Activated naive CD8-positive, alpha-beta T cell treated with anti-CD3 and anti-CD28 coated beads for 36 hours (primary cell): Measurements from ENCODE around the gene PLA2G7. TPM values are rescaled to one million over a fixed set of nuclear protein-coding genes. Genes with fewer than 3 reads are reported as not detected.
"Not testable (repeated sequence)": the region's sequence is repeated elsewhere in the genome, so short reads cannot be mapped to it uniquely, and the experiment has no call there.

ENCODE experiments used
- DNase-seq: peaks from one replicate; pipeline ENCODE4 v3.0.0; 2021
- H3K27ac Mint-ChIP-seq: one replicate; pipeline ENCODE4 v1.8.0; 2022; ENCODE audit warnings: mild to moderate bottlenecking, moderate library complexity, mixed read lengths
- H3K27me3 Mint-ChIP-seq: one replicate; pipeline ENCODE4 v1.8.0; 2022; ENCODE audit warnings: mild to moderate bottlenecking, mixed read lengths
- H3K36me3 Mint-ChIP-seq: one replicate; pipeline ENCODE4 v1.8.0; 2021; ENCODE audit warnings: mild to moderate bottlenecking, mixed read lengths
- H3K4me1 Mint-ChIP-seq: one replicate; pipeline ENCODE4 v1.8.0; 2021; ENCODE audit warnings: mixed read lengths
- H3K4me3 Mint-ChIP-seq: one replicate; pipeline ENCODE4 v1.8.0; 2022; ENCODE audit warnings: mild to moderate bottlenecking, moderate library complexity, mixed read lengths
- H3K9me3 Mint-ChIP-seq: one replicate; pipeline ENCODE4 v1.8.0; 2022; ENCODE audit warnings: mixed read lengths
- total RNA-seq, 2 experiments: library from RNA; stranded (reverse); gene quantifications; one replicate each; pipeline ENCODE4 v1.2.3, GENCODE V29; 2021

Gene PLA2G7
- not detected for total RNA-seq

DNA sequence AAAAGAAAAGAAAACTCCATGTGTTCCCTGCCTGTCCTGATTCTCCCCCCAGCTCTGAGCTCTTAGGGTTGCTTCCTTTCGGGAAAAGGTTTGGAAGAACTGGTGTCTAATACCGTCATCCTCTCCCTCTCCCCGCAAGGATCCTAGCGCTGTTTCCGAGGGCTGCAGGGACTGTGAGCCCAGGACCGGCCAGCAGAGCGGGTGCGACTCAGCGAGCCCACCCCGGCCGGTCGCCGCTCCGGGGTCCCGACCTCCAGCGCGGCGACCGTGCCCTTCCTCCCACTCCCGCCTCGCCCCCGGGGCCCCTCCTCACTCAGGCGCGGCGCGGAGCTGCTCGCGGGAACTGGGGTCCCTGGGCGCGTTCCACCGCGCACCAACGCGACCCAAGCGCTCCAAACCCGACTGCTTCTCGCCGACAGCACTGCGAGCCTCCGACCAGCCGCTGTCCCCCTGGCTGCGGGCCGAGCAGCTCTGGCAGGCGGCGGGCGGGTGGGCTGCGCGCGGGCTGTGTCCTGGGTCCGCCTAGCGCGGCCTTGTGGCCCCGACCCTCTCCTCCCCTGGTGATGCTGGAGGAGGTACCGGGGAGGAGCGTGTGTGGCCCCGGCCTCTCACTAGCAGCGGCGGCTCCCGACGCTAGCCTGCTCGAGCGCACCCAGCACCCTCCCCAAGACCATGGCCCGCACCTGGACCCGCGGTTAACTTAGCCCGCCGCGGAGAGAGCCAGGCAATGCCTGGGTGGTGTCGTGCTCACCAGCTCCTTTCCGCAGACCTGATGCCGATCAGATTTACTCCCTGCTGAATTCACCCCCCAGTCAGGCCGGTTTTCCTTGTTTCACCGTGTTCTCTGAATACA, at the start of gene PLA2G7:
Gene PLA2G7, minus strand, starts transcription at position 509 of the 853 bp plus-strand sequence. CDS start 12,484 bp downstream, outside the sequence.
- Mint-ChIP-seq H3K4me3 (peak within 1 kb of the TSS; percentile 55), H3K36me3 (no peaks in the 10 kb centered on the region), H3K27ac (no peak within 1 kb of the TSS), H3K27me3 (peaks cover 76% of the 10 kb centered on the region), H3K4me1 (peaks cover 4% of the 10 kb centered on the region), H3K9me3 (no peaks in the 10 kb centered on the region)
- DNase-seq: peak; percentile 2

DNA sequence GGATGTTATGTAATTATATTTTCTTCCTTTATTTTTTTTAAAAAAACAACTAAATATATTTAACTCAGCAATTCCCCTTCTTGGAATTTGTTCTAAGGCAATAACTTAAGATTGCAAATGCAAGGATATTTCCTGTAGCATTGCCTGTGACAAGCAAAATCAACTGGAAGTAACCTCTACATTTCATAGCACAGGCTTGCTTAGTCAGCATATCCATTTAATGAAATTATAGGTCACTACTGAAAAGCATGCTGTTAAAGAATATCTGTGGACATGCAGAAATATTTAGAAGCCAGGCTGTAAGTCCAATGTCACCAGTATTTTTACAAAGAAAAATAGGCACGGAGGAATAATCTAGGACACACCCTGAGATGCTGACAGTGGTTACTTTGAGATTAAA, 49.4 kb upstream of the PLA2G7 start:
- no peak for DNase-seq
- no peaks in the 10 kb centered on the region for H3K36me3 Mint-ChIP-seq
- H3K27ac Mint-ChIP-seq: no peak overlapping the region
- H3K4me1 Mint-ChIP-seq: no peaks in the 10 kb centered on the region
- no peak overlapping the region for H3K4me3 Mint-ChIP-seq
- H3K9me3 Mint-ChIP-seq: no peaks in the 10 kb centered on the region
- H3K27me3 Mint-ChIP-seq: peaks cover 26% of the 10 kb centered on the region

DNA sequence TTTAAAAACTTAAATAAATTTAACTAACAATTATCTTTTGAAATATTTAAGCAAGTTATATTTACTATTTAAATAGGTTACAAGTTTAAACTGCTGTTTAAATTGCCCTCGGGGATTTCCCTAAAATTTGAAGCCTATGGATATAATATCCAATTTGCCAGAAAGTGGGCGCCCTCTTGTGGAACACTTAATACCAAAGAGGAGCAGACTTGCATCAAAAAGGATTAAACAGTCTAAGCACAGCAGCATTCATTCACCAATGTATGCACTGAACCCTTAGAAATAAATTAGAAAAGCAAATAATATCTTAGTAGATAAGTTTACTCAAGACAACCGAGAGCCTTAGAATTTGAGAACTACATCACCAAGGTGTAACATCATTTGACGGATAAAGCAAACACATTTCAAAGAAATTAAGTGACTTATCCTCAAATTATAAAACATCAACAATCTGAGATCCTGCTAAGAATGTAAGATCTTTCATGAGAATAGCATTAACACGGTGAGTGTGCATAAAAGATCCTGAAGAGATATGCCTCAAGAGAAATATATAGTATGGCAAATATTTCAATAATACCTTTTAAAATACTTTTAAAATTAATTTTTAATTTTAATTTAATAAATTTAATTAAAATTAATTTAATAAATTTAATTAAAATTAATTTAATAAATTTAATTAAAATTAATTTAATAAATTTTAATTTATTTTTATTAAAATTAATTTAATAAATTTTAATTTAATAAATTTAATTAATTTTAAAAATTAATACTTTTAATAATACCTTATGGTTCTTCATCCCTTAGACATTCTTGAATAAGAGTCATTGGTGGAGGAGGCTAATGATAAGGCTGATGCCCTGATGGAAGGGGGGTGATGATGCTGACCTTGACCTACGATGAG, 46.6 kb upstream of the PLA2G7 start:
- no peak overlapping the region for H3K4me3 Mint-ChIP-seq

DNA sequence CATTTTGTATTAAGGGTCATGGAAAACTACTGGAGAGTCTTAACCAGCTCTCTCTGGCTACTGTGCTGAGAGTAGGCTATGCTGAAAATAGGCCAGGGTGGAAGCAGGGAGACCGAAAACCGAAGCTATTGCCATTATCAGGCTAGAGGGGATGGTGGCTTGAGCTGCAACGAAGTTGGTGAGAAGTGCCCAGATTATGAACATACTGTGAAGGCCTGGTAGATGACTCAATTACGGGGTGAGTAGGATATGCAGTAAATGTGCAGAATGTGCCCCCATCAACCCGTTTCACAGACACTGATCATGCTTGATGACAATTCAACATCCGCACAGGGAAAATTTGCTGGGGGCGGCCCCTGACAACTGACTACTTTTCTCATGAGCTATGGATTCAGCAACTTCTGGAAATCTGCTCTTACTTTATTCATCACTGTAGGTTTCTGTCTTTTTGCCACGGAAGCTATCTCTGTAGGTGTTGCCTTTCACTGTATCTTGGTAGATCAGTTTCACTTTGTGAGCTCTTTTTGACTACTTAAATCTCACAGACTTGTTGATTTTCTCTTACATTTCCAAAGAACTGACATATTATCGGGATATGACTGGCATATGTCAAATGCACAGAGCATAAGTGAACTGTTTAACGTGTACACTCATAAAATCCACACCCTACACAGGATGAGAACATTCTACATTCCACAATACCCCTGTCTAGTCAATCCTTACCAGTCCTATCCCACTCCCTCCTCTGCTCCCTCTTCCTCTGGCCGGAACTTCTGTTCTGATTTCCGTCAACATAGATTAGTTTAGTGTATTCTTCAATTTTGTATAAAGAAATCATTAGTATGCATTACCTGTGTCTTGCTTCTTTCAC, 42.5 kb upstream of the PLA2G7 start:
- DNase-seq: no peak
- H3K4me3 Mint-ChIP-seq: no peak overlapping the region
- no peak overlapping the region for H3K27ac Mint-ChIP-seq
- H3K9me3 Mint-ChIP-seq: no peaks in the 10 kb centered on the region
- no peaks in the 10 kb centered on the region for H3K4me1 Mint-ChIP-seq
- peaks cover 7% of the 10 kb centered on the region for H3K27me3 Mint-ChIP-seq
- no peaks in the 10 kb centered on the region for H3K36me3 Mint-ChIP-seq

More for the DNA sequence above, 46.6 kb upstream of the PLA2G7 start:
- Mint-ChIP-seq H3K9me3 (no peaks in the 10 kb centered on the region), H3K27me3 (peaks cover 16% of the 10 kb centered on the region), H3K4me1 (no peaks in the 10 kb centered on the region), H3K27ac (no peak overlapping the region), H3K36me3 (no peaks in the 10 kb centered on the region)
- peak; percentile 15 for DNase-seq

DNA sequence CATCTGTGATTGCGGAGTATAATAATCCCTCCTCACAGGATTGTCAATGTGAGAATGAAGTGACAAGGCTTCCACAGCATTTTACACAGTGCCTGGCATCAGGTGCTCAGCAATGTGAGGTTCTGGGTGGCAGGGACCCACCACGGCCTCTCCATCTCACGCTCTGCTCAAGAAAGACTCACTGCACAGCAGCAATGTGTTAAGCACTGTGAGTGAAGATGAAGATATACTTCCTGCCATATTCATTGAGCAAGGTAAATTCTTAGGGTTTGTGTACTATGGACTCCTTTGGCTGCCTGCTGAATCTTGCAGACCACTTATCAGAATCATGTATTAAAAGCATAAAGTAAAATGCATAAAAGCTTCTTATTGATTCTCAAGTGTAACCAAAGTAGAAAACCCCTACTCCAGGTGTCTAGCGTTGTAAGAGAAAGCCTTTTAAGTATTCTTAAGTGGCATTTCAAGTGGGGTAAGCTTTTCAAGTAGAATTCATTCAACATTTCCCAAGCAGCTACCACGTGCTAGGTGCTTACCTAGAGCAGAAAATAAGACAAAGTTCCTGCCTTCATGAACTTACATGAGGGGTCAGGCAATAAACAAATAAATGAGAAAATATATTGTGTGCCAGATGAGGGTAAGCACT, 41.0 kb upstream of the PLA2G7 start:
- Mint-ChIP-seq H3K27me3 (peaks cover 8% of the 10 kb centered on the region), H3K4me3 (no peak overlapping the region), H3K9me3 (no peaks in the 10 kb centered on the region), H3K4me1 (no peaks in the 10 kb centered on the region), H3K36me3 (no peaks in the 10 kb centered on the region), H3K27ac (no peak overlapping the region)
- DNase-seq: no peak

DNA sequence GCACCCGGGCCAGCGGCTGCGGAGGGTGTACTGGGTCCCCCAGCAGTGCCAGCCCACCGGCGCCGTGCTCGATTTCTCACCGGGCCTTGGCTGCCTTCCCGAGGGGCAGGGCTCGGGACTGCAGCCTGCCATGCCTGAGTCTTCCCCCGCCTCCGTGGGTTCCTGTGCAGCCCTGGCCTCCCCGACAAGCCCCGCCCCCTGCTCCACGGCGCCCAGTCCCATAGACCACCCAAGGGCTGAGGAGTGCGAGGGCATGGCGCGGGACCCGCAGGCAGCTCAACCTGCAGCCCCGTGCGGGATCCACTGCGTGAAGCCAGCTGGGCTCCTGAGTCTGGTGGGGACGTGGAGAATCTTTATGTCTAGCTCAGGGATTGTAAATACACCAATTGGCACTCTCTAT, 39.6 kb upstream of the PLA2G7 start:
- not testable (repeated sequence) for H3K27ac Mint-ChIP-seq, H3K4me3 Mint-ChIP-seq, H3K9me3 Mint-ChIP-seq, H3K36me3 Mint-ChIP-seq, DNase-seq, H3K4me1 Mint-ChIP-seq, H3K27me3 Mint-ChIP-seq

DNA sequence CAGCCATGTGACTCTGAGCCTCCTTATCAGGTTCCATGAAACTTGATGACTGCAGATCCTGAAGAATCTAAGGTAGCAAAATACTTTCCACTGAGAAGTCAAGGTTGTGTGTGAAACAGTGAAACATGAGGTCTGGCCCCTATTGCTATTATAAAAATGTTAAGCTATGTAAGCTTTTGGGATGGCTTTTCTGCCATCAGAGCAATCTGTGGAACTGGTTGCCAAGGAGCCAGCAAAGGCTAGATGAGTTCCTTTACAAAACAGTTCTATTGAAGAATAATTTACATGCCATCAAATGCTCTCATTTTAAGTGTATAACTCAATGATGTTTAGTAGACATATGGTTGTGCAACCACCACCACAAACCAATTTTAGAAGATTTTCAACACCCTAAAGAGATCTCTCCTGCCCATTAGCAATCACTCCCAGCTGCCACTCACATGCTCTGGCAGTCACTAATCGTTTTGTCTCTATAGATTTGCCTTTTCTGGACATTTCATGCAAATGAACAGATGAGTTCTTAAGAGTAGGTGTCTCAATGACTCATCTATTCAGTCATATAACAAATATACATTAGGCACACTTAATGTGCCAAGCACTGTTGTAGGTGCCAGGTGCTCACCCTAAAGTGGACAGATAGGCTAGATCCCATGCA, 38.2 kb upstream of the PLA2G7 start:
- DNase-seq: no peak

DNA sequence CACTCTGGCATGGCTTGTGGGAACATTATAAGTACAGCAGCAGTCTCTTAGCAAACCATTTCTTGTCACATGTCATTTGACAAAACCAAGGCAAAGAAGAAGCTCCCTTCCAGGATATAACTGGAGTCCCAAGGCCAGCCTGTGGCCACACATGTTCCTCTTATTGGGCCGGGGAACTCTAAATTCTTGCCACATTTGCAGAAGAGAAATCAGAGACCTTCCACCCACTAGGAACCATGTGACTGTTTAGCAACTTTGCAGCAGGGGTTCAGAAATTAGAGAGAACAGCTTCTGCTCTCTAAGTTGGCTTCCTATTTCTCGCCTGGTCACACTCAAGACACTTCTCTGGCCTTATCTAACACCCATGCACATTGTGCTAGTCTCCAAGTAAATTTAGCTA, 37.6 kb upstream of the PLA2G7 start:
- no peak overlapping the region for H3K4me3 Mint-ChIP-seq
- DNase-seq: no peak
- H3K4me1 Mint-ChIP-seq: no peaks in the 10 kb centered on the region
- H3K9me3 Mint-ChIP-seq: no peaks in the 10 kb centered on the region
- no peaks in the 10 kb centered on the region for H3K36me3 Mint-ChIP-seq
- H3K27ac Mint-ChIP-seq: no peak overlapping the region
- H3K27me3 Mint-ChIP-seq: peaks cover 19% of the 10 kb centered on the region

More for the DNA sequence above, 38.2 kb upstream of the PLA2G7 start:
- H3K9me3 Mint-ChIP-seq: no peaks in the 10 kb centered on the region
- H3K27me3 Mint-ChIP-seq: peaks cover 15% of the 10 kb centered on the region
- H3K36me3 Mint-ChIP-seq: no peaks in the 10 kb centered on the region
- no peaks in the 10 kb centered on the region for H3K4me1 Mint-ChIP-seq
- no peak overlapping the region for H3K27ac Mint-ChIP-seq
- no peak overlapping the region for H3K4me3 Mint-ChIP-seq

DNA sequence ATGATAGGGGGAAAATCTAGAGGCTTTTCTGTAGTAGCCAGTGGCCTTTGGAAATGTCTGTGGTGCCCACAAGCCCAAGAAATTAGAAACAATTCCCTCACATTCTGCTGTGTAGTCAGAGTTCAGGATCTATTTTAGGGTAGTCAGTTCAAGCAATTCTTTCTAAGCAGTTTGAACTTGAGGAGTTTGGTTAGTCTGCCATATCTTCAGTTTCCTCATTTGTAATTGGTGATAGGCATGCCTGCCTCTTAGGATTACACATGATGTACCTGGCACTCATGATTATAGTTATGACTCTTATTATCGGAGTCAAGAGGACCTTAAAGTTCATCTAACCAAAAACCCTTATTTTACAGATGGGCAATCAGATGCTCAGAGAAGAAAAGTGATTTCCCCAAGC, 36.8 kb upstream of the PLA2G7 start:
- Mint-ChIP-seq H3K9me3 (no peaks in the 10 kb centered on the region), H3K36me3 (no peaks in the 10 kb centered on the region), H3K27ac (no peak overlapping the region), H3K4me3 (no peak overlapping the region), H3K27me3 (peaks cover 19% of the 10 kb centered on the region), H3K4me1 (no peaks in the 10 kb centered on the region)
- no peak for DNase-seq

DNA sequence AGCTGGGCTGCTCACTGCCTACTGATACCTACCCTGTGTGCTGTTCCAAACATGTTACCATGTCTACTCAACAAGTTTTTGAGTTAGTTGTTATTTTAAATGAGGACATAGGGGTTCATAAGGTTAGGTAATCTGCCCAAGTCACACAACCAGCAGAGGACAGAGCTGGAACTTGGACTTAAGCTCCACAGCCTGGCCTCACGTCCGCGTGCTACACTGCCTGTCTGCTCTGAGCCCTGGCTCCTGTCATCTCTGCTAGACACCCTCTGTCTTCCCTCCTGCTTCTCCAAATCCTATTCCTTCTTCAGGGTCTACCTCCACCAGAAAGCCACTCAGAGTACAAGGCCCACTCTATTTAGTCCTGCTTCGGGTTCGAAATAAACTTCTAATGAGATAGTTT, 29.8 kb upstream of the PLA2G7 start:
- no peak for DNase-seq
- Mint-ChIP-seq H3K4me3 (no peak overlapping the region), H3K9me3 (peaks cover 2% of the 10 kb centered on the region), H3K4me1 (no peaks in the 10 kb centered on the region), H3K27ac (no peak overlapping the region), H3K36me3 (peaks cover 2% of the 10 kb centered on the region), H3K27me3 (peaks cover 38% of the 10 kb centered on the region)

DNA sequence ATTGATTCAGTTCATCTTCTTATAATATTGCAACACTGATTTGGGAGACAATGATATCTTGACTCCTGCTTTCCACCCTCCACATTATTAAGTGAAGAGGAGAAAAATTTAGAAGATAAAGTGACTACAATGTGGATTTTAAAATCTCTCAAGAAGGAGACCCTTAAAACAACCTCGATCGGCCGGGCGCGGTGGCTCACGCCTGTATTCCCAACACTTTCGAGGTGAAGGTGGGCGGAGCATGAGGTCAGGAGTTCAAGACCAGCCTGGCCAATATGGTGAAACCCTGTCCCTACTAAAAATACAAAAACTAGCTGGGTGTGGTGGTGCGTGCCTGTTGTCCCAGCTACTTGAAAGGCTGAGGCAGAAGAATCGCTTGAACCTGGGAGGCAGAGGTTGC, 29.1 kb upstream of the PLA2G7 start:
- H3K27ac Mint-ChIP-seq, H3K4me3 Mint-ChIP-seq, H3K9me3 Mint-ChIP-seq, DNase-seq, H3K36me3 Mint-ChIP-seq, H3K4me1 Mint-ChIP-seq: not testable (repeated sequence)
- peaks cover 36% of the 10 kb centered on the region for H3K27me3 Mint-ChIP-seq

DNA sequence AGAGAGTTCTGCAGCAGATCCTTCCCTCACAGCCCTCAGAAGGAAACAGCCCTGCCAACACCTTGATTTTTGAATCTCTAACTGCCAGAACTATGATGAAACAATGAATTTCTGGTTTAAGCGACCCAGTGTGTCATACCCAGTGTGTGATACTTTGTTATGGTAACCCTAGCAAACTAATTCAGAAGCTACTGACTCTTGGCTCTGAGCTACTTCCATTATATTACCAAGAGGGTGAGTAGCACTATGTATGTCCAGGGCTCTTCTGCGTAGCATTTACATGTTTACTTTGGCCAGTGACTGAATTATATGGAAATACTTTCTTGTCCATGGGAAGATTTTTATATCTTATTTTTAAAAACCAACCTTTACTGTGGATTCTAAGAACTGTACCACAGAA, 28.3 kb upstream of the PLA2G7 start:
- H3K4me1 Mint-ChIP-seq: no peaks in the 10 kb centered on the region
- peaks cover 2% of the 10 kb centered on the region for H3K36me3 Mint-ChIP-seq
- no peak overlapping the region for H3K4me3 Mint-ChIP-seq
- H3K27ac Mint-ChIP-seq: no peak overlapping the region
- H3K27me3 Mint-ChIP-seq: peaks cover 28% of the 10 kb centered on the region
- peaks cover 2% of the 10 kb centered on the region for H3K9me3 Mint-ChIP-seq
- no peak for DNase-seq

DNA sequence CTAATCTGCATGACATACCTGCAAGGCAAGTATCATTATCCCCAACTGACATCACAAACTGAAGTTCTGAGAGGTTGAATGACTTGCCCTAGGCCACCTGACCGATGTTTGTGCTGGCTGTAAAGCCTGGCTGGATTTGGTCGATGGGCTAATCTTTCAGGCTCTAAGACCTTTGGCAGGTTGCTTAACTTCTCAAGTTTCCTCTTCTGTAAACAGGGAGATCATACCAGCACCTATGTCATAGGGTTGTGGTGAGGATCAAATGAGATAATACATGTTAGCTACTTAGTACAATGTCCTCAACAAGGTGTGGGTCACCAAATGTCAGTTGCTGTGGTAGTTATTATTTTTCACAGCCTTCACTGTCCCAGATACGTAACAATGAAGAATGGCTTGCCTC, 25.8 kb upstream of the PLA2G7 start:
- H3K27ac Mint-ChIP-seq: no peak overlapping the region
- no peak for DNase-seq
- H3K27me3 Mint-ChIP-seq: peaks cover 23% of the 10 kb centered on the region
- peaks cover 2% of the 10 kb centered on the region for H3K9me3 Mint-ChIP-seq
- peaks cover 2% of the 10 kb centered on the region for H3K36me3 Mint-ChIP-seq
- H3K4me1 Mint-ChIP-seq: no peaks in the 10 kb centered on the region
- no peak overlapping the region for H3K4me3 Mint-ChIP-seq
